ENCODE data around the gene SEMA5B.
A peak's percentile ranks its signal among the peaks of the same experiment; 100 is the strongest.

SEMA5B gene

GRCh38 chr3:123055352-123055751 is 27.8 kb upstream of the SEMA5B start:
- DNase-seq, result no peak

GRCh38 chr3:123054931-123055330 is 27.4 kb upstream of the SEMA5B start:
- DNase-seq, result no peak

- no peak for DNase-seq
Measured at GRCh38 chr3:123054109-123054778, 26.7 kb upstream of the SEMA5B start.

DNA sequence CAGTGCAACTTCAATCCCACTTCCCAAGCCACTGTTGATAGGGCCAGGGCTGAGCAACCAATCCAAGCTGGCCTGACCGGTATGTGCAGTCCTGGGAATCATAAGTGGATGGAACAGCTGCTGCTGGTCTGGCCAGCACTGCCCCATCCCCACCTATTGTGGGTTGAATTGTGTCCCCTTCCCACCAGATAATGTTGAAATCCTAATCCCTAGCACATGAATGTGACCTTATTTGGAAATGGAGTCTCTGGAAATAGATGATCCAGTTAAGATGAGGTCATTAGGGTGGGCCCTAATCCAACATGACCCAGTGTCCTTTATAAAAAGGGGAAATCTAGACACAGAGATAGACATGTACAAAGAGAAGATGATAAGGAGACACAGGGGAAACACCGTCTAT is 25.5 kb upstream of the SEMA5B start:
- DNase-seq, result no peak

DNA sequence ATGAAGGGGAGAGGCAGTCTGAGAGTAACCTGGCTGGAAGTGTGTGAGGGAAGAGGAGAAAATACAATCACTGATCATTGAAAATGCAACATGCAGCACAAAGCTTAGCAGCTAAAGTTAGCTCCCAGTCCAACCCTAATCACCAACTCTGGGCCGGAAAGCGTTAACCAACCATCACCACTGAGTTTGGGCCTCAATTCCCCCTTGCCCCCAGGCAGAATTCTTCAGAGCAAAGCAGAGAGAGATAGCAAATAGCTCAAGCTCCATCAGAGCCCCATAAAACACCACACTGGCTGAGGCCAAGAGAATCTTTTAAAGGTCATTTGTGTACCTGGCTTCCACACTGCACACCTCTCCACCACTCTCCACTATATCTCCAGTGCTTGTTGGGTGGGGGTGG is 23.1 kb upstream of the SEMA5B start:
- no peak for DNase-seq

- no peak for DNase-seq
Measured at GRCh38 chr3:123048480-123049237, 21.1 kb upstream of the SEMA5B start.

DNA sequence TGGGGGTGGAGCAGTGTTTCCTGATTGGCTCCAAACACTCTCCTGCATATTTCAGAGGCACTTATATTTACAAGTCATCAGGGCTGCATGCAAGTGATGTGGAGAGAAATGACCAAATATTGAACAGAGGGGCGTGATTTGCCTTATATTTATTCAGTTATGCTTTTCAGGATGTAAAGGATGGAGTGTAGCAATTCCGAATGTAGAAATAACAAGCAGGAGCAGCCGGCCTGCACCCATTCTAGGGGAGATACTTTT is 19.4 kb upstream of the SEMA5B start:
- no peak for DNase-seq

DNA sequence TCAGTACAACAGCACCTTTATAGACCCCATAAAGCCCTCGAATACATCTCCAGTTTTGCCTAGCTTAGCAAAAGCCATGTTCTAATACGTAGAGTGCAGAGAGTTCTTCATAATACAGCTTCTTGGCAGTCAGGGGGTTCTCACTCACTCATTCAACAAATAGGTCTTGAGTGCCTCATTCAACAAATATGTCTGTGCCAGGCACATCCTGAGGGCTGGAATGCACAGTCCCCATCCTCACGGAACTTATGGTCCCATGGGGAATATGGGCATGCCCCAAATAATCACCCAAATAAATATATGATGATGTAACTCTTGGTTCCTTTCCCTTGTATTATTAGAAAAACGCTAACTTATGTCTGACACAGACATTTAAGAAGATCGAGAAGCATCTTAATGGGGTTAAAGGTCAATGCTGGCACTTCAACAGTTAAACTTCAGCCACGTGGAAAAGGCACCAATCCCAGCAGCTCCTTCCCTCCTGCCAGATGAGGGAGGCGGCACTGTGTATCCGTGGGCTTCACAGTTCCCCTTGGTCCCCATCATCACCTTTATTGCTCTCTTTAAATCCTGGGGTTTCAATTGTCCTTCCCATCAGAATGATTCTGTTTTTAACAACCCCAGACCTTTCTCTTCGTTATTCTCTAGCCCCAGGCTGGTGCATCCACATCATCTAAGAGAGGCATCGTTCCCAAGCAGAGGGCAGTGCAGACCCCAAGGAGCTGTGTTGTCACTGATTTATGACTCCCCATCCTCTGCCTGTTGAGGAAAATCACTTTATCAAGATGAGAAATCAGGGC is 18.9 kb upstream of the SEMA5B start:
- DNase-seq, result no peak

DNA sequence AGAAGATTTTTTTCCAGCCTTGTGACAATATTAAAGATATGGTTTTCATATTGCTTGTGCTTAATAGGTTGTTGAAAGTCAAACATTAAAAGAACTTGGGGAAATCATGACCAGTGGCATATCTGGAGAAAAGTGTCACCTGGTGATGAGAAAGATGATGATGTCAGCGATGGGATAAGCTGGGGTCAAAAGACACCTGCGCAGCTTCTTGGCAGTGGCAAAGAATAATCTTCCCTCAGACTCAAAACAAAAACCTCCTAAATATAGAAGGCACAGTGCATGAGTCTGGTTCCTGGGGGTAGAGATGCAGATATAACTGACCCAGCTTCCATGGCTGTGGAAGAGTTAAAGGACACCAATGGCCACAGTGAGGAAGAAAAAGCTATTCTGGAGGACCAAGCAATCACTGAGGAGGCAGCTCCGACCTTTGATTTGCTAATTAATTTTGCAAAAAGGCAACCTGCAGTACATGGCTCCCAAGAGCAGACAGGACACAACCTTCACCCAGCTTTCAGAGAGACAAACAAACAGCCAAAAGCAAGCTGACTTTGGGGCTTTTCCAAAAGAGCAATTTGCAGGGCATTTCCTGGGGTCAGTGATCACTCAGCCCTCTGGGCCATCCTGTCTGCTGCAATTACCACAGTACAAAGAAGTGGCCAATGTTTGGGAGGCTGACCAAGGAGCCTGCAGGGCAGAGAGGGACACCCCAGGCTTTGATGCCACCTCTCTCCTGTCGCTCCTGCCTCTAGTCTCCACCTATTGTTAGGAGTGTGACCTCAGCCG is 17.6 kb upstream of the SEMA5B start:
- DNase-seq, result no peak

- DNase-seq, result no peak
Measured at GRCh38 chr3:123042413-123042812, 14.8 kb upstream of the SEMA5B start.

GRCh38 chr3:123039178-123039577 is 11.6 kb upstream of the SEMA5B start:
- DNase-seq, result no peak

- no peak for DNase-seq
Measured at GRCh38 chr3:123038751-123039150, 11.2 kb upstream of the SEMA5B start.

DNA sequence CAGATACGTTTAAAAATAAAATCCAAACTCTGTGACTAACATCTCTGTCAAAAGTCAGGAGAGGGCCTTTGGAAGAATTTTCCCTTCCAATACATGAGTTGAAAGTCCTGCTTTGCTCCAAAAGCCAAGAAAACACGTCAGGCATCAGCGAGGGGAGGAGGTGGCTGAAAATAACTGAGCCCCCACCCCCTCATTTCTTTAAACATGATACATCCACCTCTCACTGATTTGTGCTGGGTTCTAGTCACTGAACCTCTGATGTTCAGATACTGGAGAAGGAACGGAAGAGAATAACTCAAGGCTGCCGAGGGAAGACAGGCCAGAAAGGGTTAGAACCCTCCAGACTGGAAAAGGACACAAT is 9.4 kb upstream of the SEMA5B start:
- DNase-seq, result no peak

GRCh38 chr3:123036352-123037014 is 8.9 kb upstream of the SEMA5B start:
- DNase-seq, result no peak

- no peak for DNase-seq
Measured at GRCh38 chr3:123034996-123035395, 7.4 kb upstream of the SEMA5B start.

GRCh38 chr3:123034120-123034519 is 6.6 kb upstream of the SEMA5B start:
- DNase-seq, result no peak

GRCh38 chr3:123032057-123032456 is 4.5 kb upstream of the SEMA5B start:
- DNase-seq, result no peak

DNA sequence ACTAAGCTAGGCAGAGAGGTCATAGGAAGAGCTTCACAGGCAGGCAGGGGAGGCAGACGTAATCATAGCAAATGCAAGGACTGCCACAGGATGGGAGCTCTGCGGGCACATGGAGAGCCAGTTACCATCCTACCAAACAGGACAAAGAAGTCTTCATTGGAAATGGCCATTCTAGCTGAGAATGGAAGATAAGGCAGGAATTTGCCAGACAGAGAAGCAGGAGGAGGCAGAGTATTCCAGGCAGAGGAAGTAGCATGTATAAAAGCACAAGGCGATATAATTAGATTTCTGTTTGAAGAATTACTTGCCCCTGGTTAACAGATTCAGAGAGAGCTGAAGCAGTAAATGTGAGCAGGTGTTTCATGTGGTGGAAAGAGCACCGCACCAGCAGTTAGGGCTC is 3.5 kb upstream of the SEMA5B start:
- no peak for DNase-seq

DNA sequence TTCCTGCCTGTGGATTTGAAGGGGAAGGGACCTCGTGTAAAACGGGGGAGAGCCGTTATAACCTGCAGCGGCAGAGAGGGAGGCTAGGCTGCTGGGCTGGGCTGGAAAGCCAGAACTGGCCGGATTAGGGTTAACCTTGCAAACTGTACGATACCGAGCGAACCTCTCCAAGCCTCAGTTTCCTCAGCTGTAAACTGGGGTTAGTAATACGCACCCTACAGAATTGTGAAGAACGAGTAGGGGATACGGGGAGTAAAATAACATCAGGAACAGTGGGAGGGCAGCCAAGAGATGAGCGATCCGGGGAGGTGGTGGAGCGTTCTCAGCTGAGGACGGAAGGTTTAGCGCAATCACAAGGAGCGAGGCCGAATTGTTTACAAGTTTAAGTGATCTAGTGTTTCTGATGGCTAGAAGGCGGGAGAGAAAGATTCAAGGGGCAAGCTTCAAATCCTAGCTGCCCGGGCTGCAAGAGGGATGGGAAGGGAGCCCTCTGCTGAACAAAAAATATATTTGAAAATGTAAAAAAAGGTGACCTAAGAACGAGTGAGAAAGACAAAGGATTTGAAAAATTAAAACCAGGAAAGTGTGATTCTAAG is 768 bp upstream of the SEMA5B start:
- DNase-seq, result peak; percentile 48 to 52

DNA sequence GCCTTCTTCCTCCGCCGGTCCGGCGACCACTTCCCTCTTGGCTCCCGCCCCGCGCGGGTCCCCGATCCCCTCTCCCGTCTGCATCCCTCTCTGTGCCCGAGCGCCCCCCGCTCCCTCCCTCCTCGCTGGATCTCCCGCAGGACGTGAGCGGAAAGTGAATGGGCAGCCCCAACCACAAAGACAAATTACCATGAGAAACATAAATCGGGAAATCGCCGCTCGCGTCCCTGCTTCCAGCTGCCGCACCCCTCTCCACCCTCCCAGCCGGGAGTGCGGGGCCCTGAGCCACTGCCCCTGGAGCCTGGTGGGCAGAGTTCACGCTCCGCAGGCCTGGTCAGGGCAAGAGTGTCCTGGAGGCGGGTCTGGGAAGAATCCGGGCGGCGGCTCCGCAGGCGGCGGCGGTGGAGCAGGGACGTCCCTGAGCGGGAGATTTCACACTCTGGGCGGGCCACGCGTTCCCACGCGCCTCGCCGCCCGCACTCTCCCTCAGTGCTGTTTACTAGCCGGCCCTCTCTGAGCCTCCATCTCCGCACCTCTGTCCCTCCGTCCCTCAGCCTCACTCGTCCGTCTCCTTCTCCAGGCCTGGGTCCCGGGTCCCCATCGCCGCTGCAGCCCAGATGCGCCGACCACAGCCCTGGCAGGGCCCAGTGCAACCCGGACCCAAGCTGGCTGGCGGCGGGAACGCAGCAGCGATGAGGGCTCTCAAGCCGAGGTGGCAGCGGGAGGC is 835 bp downstream of the SEMA5B start:
- DNase-seq, result no peak

DNA sequence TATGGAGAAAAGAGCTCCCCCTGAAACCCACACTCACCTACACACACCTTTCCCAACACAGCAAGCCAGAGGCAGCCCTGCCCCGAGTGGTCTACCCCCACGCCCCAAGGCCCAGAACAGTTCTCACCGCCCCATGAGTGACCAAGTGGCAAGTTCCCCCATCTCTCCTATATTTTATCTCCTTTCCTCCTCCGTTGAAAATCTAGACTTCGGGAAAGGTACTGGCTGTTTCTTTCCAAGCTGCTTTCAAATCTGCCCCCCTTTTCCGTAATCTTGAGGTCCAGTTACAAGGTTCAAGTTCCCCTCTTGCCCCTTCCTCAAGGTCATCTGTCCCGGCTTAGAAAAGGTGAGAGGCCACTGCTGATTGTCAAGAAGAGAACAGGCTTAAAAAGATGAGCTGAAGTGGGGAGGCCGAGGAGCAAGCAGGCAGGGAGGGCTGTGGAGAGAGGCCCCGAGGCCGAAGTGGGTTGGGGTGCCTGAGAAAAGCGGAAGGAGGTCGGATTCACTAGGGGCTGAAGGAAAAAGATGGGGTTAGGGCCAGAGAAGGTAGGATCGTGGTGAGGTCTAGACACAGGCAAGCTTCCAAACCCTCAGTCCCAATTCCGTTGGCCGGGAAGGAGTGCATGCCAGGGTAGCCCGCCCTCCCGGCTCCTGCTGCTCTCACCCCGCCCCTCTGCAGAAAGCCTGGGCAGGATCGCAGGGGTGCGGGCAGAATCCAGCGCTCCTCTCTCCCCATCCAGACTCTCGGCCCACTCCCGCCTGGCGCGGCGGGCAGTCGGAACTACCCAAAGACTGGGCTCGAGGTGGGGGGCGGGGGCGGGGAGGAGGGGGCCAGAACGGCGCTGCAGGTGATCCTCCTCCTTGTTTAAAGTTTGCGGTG is 1.7 kb downstream of the SEMA5B start:
- DNase-seq, result no peak

All from NCI-H1930 (cell line).